Thyroid gland (tissue), 4 donors: ENCODE results near the gene RAP1GAP. TPM values are rescaled to one million over a fixed set of nuclear protein-coding genes. Genes with fewer than 3 reads are reported as not detected.

Source experiments
- DNase-seq, 2 donors: peaks; one replicate each; pipeline ENCODE4 v3.0.0-alpha.2; 2019
- H3K27ac ChIP-seq, 3 donors: fragments of 200-600 bp; sonication (generic); 1 replicate in 2 of 3; 2 replicates in 1 of 3; pipeline ENCODE4 v1.5.1; 2016 to 2019; ENCODE audit warnings: mild to moderate bottlenecking in 1 of 3, moderate library complexity in 1 of 3
- H3K27me3 ChIP-seq: fragments of 200-600 bp; sonication (generic); one replicate; pipeline ENCODE4 v1.5.1; 2019
- H3K36me3 ChIP-seq, 2 donors: fragments of 200-600 bp; sonication (generic); one replicate each; pipeline ENCODE4 v1.5.1; 2016 to 2019
- H3K4me1 ChIP-seq, 2 donors: fragments of 200-600 bp; sonication (generic); one replicate each; pipeline ENCODE4 v1.5.1; 2017 to 2019
- H3K4me3 ChIP-seq, 3 donors: fragments of 200-600 bp; sonication (generic); replicated peaks in 1 of 3; 1 replicate in 2 of 3; 2 replicates in 1 of 3; pipeline ENCODE4 v1.5.1; 2016; ENCODE audit warnings: mild to moderate bottlenecking in 1 of 3
- H3K9me3 ChIP-seq: fragments of 200-600 bp; sonication (generic); one replicate; pipeline ENCODE4 v1.5.1; 2017
- POLR2A ChIP-seq, 2 donors: fragments of 450-650 bp; IDR thresholded peaks; one replicate each; pipeline ENCODE4 v1.6.1; 2017; ENCODE audit warnings: antibody characterized with exemption in 2 of 2, mild to moderate bottlenecking in 2 of 2, moderate library complexity in 1 of 2
- WGBS, 2 donors: methylation state at CpG; one replicate each; pipeline ENCODE4 v1.1.5; 2017; 5-methylcytosine and 5-hydroxymethylcytosine counted together
- intact Hi-C: fragments of 100-400 bp; cut with DNase I; formaldehyde crosslinking; loops from one replicate; pipeline ENCODE4 v1.15.1; 2023
- total RNA-seq, 4 donors: library from RNA; depleted of rRNA; stranded (reverse); fragments of >200 nt; gene quantifications; one replicate each; pipeline ENCODE4 v1.2.3, GENCODE V29; 2016
- TF ChIP-seq, protein P1 (sequence below), 6 experiments: fragments of 200-600 bp in 3 of 6; fragments of 450-650 bp in 3 of 6; sonication (generic) in 3 of 6; IDR thresholded peaks; one replicate each; pipeline ENCODE4 v1.5.1; 2016 to 2019; ENCODE audit warnings: antibody characterized with exemption in 6 of 6, mild to moderate bottlenecking in 2 of 6, inconsistent platforms in 1 of 6, moderate library complexity in 1 of 6

Gene RAP1GAP
- total RNA-seq, 4 donors from 2014 or later: 256 to 588 (median 506) TPM

DNA sequence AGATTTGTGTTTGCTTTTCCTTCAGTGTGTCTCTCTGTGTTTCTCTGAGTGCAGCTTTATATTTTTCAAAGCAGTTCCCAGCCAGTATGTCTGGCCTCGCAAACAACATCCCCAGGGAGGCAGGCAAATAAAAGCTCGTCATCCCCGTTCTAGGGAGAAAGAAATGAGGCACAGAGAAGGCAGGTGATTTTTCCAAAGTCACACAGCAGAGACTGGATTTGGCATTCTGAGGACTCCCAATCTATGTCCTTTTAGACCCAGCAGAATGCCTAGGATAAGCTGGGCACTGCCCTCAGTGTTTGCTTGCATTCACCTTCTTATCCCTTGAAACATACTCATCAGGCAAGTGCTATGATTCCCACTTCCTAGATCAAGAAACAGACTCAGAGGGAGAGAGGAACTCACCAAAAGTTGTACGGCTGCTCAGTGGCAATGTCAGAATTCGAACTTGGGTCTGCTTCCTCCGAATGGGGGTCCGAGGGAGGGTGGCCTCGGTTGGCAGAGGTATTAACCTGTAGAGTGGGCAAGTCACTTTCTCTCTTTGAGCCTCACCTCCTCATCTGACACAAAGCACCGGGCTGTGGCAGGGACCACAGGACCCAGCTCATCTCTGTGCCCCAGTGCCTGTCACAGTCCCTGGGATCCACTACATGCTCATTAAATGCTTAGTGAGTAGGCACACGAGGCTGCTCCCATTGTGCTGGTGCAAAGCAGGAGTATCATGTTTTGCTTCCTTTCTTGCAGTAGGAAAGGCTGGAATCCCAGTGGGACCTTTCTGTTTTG, 4.2 kb downstream of the RAP1GAP start:
- intact Hi-C loops: loop anchor here (10.0 kb wide), 3 partner anchors 120 to 410 kb away; partner anchors contain the start of gene USP48

DNA sequence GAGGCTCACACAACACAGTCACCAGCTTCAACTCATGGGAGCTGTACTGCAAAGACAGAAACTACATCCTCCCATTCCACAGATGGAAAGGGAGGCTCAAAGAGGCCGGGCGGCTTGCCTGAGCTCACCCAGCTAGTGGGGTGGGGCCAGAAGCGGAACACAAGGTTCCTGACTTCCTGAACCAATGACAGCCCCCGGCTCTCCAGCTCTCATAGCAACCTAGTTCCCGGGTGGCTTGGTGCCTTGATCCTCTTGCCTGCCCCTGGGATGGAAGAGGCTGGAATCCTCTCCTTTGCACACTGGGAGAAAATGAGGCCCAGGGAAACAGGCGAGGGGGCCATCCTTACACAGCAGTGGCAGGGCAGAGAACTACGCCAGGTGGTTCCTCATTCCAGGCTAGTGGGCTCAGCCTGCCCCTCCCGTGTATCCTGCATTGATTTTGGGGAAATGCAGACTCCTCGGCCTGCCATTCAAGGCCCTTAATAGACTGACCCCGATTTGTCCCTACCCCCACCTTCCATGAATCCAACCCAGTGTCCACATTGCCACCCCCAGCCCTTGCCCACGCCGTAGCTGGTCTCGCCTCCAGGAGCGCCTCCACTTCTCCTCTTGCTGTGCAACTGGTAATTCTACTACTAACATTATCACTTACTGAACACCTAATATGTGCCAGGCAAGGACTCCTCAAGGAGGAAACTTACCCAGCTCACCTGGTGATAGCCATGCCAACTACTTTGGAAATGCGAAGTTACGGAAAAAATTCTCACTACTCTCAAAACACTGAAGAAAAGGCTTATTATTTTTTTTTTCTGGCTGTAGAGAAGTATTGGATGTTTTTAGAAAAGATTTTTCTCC, 5.0 kb downstream of the RAP1GAP start:
- intact Hi-C loops: loop anchor here (10.0 kb wide), 3 partner anchors 121 to 409 kb away; partner anchors contain the start of gene USP48
- Histone ChIP-seq H3K27me3 (no peaks in the 10 kb centered on the region), H3K27ac (peak overlapping the region in 1 of 3 donors; percentile 76)

More for the DNA sequence above, 4.2 kb downstream of the RAP1GAP start:
- Histone ChIP-seq H3K9me3 (no peaks in the 10 kb centered on the region), H3K36me3 (peaks cover 4 to 11% of the 10 kb centered on the region in 2 donors), H3K27ac (peak overlapping the region; percentile 29 to 93 (median 76)), H3K4me3 (no peak overlapping the region), H3K4me1 (peaks cover 50 to 54% of the 10 kb centered on the region in 2 donors), H3K27me3 (no peaks in the 10 kb centered on the region)
- 82 to 84% methylated on average over 10 of the region's 10 CpGs for WGBS, 2 donors
- no peak for DNase-seq
- no peak for TF ChIP-seq POLR2A (IDR thresholded peaks at IDR 0.05)
- TF ChIP-seq, protein P1, sequence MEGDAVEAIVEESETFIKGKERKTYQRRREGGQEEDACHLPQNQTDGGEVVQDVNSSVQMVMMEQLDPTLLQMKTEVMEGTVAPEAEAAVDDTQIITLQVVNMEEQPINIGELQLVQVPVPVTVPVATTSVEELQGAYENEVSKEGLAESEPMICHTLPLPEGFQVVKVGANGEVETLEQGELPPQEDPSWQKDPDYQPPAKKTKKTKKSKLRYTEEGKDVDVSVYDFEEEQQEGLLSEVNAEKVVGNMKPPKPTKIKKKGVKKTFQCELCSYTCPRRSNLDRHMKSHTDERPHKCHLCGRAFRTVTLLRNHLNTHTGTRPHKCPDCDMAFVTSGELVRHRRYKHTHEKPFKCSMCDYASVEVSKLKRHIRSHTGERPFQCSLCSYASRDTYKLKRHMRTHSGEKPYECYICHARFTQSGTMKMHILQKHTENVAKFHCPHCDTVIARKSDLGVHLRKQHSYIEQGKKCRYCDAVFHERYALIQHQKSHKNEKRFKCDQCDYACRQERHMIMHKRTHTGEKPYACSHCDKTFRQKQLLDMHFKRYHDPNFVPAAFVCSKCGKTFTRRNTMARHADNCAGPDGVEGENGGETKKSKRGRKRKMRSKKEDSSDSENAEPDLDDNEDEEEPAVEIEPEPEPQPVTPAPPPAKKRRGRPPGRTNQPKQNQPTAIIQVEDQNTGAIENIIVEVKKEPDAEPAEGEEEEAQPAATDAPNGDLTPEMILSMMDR (IDR thresholded peaks at IDR 0.05): no peak

DNA sequence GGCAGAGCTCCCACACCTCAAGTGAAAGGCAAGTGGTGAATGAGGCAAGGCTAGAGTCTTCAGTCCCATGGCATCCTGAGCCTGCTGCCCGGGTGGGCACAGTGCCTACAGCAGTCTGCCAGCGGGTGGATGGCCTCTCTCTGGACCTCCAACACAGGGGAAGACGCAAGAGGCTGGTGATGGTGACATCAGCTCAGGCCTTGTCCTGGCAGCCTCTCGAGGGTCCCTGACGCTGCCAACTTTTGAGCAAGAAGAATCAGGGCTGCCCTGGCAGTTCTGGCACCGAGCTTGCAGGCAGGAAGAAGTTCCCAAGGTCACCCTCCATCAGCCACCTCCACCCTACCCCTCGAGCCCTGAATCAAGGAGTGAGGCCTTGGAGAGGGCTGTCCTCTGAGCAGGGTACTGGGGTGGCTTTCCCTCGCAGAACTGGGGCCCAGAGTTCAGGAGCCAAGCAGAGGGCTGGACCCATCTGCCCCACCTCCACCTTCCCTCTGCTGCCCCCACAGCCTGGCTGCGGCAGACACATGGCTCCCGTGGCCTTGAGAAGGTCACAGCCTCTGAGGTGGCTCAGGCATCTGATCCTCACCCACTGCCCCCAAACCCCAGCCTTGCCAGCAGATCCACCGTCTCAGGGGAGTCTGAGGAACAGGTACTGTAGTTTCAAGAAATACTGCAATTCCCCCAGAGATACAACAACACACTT, 5.8 kb downstream of the RAP1GAP start:
- intact Hi-C loops: loop anchor here (10.0 kb wide), 3 partner anchors 121 to 409 kb away; partner anchors contain the start of gene USP48
- H3K27ac ChIP-seq: peak overlapping the region in 1 of 3 donors; percentile 56

More for the DNA sequence above, 5.0 kb downstream of the RAP1GAP start:
- no peak for TF ChIP-seq POLR2A (IDR thresholded peaks at IDR 0.05)
- TF ChIP-seq, protein P1 (IDR thresholded peaks at IDR 0.05): no peak
- no peak for DNase-seq
- peaks cover 50 to 54% of the 10 kb centered on the region in 2 donors for H3K4me1 ChIP-seq
- no peak overlapping the region for H3K4me3 ChIP-seq
- peaks cover 4 to 11% of the 10 kb centered on the region in 2 donors for H3K36me3 ChIP-seq
- 82 to 86% methylated on average over 13 to 16 of the region's 16 CpGs for WGBS, 2 donors
- no peaks in the 10 kb centered on the region for H3K9me3 ChIP-seq

DNA sequence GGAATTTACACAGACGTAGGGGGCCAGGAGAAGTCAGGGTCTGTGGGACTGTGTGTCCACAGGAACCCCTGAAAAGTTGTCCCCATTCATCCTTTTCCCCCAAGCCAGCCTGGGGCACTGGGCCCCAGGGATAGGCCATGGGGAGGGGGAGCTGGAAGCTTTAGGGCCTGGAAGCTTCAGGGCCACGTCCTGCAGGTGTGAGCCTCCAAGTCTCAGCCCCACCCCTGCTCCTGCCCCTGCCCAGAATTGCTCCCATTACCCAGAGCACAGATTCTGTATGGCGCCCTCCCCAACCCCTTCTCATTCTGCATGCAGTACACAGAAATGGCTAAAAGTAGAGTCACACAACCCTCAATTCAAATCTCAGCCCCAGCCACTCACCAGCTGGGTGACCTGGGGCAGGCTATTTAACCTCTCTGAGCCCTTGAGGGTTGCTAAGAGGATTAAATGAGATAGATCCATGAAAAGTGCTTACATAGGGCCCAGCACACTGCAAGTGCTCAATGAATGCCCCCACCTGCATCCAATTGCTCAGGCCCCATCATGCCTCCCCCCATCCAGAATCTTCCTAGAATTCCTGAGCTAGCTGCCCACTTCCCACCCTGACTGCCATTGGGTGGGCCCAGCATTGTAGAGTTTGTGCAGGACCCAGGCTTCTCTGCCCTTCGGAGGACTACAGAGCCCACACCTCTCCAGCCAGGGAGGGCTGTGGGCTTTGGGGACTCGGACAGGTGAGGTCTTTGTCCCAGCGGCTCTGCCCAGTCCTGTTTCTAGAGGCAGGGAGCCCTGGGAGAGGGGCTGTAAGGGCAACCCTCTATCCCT, 6.5 kb downstream of the RAP1GAP start:
- Histone ChIP-seq H3K4me3 (no peak overlapping the region), H3K36me3 (peaks cover 4 to 11% of the 10 kb centered on the region in 2 donors), H3K27me3 (no peaks in the 10 kb centered on the region), H3K27ac (peak overlapping the region in 1 of 3 donors; percentile 56), H3K4me1 (peaks cover 41 to 53% of the 10 kb centered on the region in 2 donors), H3K9me3 (no peaks in the 10 kb centered on the region)
- no peak for DNase-seq
- TF ChIP-seq, protein P1 (IDR thresholded peaks at IDR 0.05): no peak
- TF ChIP-seq POLR2A (IDR thresholded peaks at IDR 0.05): no peak
- intact Hi-C loops: loop anchor here (10.0 kb wide), 3 partner anchors 122 to 408 kb away; partner anchors contain the start of gene USP48
- 67 to 83% methylated on average over 4 to 5 of the region's 6 CpGs for WGBS, 2 donors

More for the DNA sequence above, 5.8 kb downstream of the RAP1GAP start:
- 70 to 87% methylated on average over 3 to 7 of the region's 11 CpGs for WGBS, 2 donors
- Histone ChIP-seq H3K36me3 (peaks cover 4 to 11% of the 10 kb centered on the region in 2 donors), H3K4me3 (no peak overlapping the region), H3K9me3 (no peaks in the 10 kb centered on the region), H3K4me1 (peaks cover 43 to 54% of the 10 kb centered on the region in 2 donors), H3K27me3 (no peaks in the 10 kb centered on the region)
- no peak for TF ChIP-seq POLR2A (IDR thresholded peaks at IDR 0.05)
- TF ChIP-seq, protein P1 (IDR thresholded peaks at IDR 0.05): no peak
- peak; percentile 44 to 53 for DNase-seq
